GM12892 (cell line): ENCODE results near the gene NMRAL1.

Experiments used
- POLR2A ChIP-seq: IDR thresholded peaks from 2 replicates; pipeline ENCODE4 v1.6.1; 2011; ENCODE audit warnings: low read depth, low read length, control low read depth
- POLR2AphosphoS5 ChIP-seq: IDR thresholded peaks from 2 replicates; pipeline ENCODE4 v1.6.1; 2011; ENCODE audit warnings: low read depth, low read length, control low read depth

GRCh38 chr16:4512473-4512872 lies 38.0 kb upstream of the NMRAL1 start:
- TF ChIP-seq POLR2A (no peak), POLR2AphosphoS5 (no peak)
